Metanephros (tissue), 2 donors: ENCODE data around the gene COPG2. TPM values are rescaled to one million over a fixed set of nuclear protein-coding genes. Genes with fewer than 3 reads are reported as not detected.

Experiments
- small RNA-seq: library from RNA; depleted of rRNA; stranded (forward); fragments of <200 nt; gene quantifications from one replicate; pipeline ENCODE3, GENCODE V24; 2014; ENCODE audit warnings: low replicate concordance
- total RNA-seq: library from RNA; depleted of rRNA; stranded (reverse); fragments of >200 nt; gene quantifications from one replicate; pipeline ENCODE4 v1.2.3, GENCODE V29; 2014

Gene COPG2
- total RNA-seq = 40.9 TPM

GRCh38 chr7:130668258-130669084 lies at the start of gene COPG2:
Gene COPG2 (minus strand): TSS chr7:130668748. CDS start chr7:130668668, 80 bp downstream.

GRCh38 chr7:130491841-130492522 lies 176.6 kb downstream of the COPG2 start, which contains the start of gene MEST:
Gene MEST (plus strand): TSS chr7:130492085. CDS start chr7:130492314, 229 bp downstream.

Small RNA genes within 50 kb of the gene (small RNA-seq; reads per million reads assigned to genes)
- not detected for gene MIR335
- not detected for gene RF02148
- not detected for gene RF02149
- not detected for gene RF02150
- gene RNA5SP246 = 0.07 reads per million

Other genes with a start within 250 kb of the COPG2 start
- gene CEP41, start 227.7 kb downstream of the COPG2 start, total RNA-seq = 14.7 TPM
- gene MEST, start 176.7 kb downstream of the COPG2 start, total RNA-seq = 468 TPM
- gene TSGA13, start 17.8 kb upstream of the COPG2 start, total RNA-seq = 0.12 TPM
- gene KLF14, start 65.5 kb upstream of the COPG2 start, total RNA-seq = 1.2 TPM